Spleen (tissue), 11 donors: Measurements from ENCODE around the gene MRC1. TPM values are rescaled to one million over a fixed set of nuclear protein-coding genes. Genes with fewer than 3 reads are reported as not detected.

Source experiments
- DNase-seq: peaks from one replicate; pipeline ENCODE4 v3.0.0-alpha.2; 2020
- H3K27ac ChIP-seq, 8 donors: fragments of 200-600 bp; sonication (generic) in 7 of 8; 1 replicate in 4 of 8; 2 replicates in 4 of 8; pipeline versions ENCODE4 v1.5.0 to v1.8.0; 2016 to 2021; ENCODE audit warnings: inconsistent platforms in 4 of 8, mild to moderate bottlenecking in 4 of 8, moderate library complexity in 1 of 8
- H3K27me3 ChIP-seq, 7 donors: fragments of 200-600 bp; sonication (generic) in 6 of 7; replicated peaks in 1 of 7; 1 replicate in 4 of 7; 2 replicates in 3 of 7; pipeline versions ENCODE4 v1.5.0 to v1.8.0; 2016 to 2021; ENCODE audit warnings: inconsistent platforms in 3 of 7, mild to moderate bottlenecking in 1 of 7
- H3K36me3 ChIP-seq, 6 donors: fragments of 200-600 bp; sonication (generic) in 5 of 6; 1 replicate in 4 of 6; 2 replicates in 2 of 6; pipeline versions ENCODE4 v1.5.0 to v1.8.0; 2016 to 2021; ENCODE audit warnings: inconsistent platforms in 2 of 6
- H3K4me1 ChIP-seq, 6 donors: fragments of 200-600 bp; sonication (generic) in 5 of 6; 1 replicate in 3 of 6; 2 replicates in 3 of 6; pipeline versions ENCODE4 v1.5.0 to v1.8.0; 2016 to 2021; ENCODE audit warnings: inconsistent platforms in 3 of 6
- H3K4me3 ChIP-seq, 8 donors: fragments of 200-600 bp; sonication (generic) in 7 of 8; 1 replicate in 4 of 8; 2 replicates in 4 of 8; pipeline versions ENCODE4 v1.5.0 to v1.8.0; 2016 to 2021; ENCODE audit warnings: inconsistent platforms in 4 of 8, mild to moderate bottlenecking in 4 of 8, moderate library complexity in 2 of 8
- H3K9me3 ChIP-seq, 8 donors: fragments of 200-600 bp; sonication (generic) in 7 of 8; 1 replicate in 4 of 8; 2 replicates in 4 of 8; pipeline versions ENCODE4 v1.5.0 to v1.8.0; 2016 to 2021; ENCODE audit warnings: inconsistent platforms in 4 of 8
- POLR2A ChIP-seq, 3 donors: fragments of 450-650 bp; IDR thresholded peaks; one replicate each; pipeline ENCODE4 v1.5.1; 2017; ENCODE audit warnings: antibody characterized with exemption in 3 of 3, mild to moderate bottlenecking in 1 of 3
- POLR2AphosphoS5 ChIP-seq, 3 donors: sonication (generic); formaldehyde crosslinking; IDR thresholded peaks; one replicate each; pipeline ENCODE4 v1.5.1; 2017; ENCODE audit warnings: antibody characterized with exemption in 3 of 3
- WGBS, 5 donors: extraction: QIAGEN DNeasy Blood & Tissue Kit in 3 of 5; methylation state at CpG; one replicate each; pipeline versions ENCODE4 v1.1.5 to v1.1.7; 2013 to 2018; 5-methylcytosine and 5-hydroxymethylcytosine counted together
- intact Hi-C: fragments of 100-400 bp; cut with DNase I; formaldehyde crosslinking; loops from one replicate; pipeline ENCODE4 v1.15.0; 2023; ENCODE audit warnings: low total_unique reads
- polyA plus RNA-seq, 3 donors: library from polyadenylated mRNA; stranded (reverse); fragments of 200-250 nt; gene quantifications; one replicate each; pipeline ENCODE4 v1.2.1, GENCODE V29; 2013
- total RNA-seq, 7 donors: library from RNA; depleted of rRNA in 3 of 7; stranded (reverse); fragments of >200 nt in 3 of 7; fragmentation: NEBNext Ultra II Directional in 4 of 7; extraction: Animal tissue kit (Norgen Biotek cat#: 25700) in 4 of 7; gene quantifications; one replicate each; pipeline versions ENCODE4 v1.1.0 to v1.2.1, GENCODE V29; 2016 to 2021
- TF ChIP-seq, protein P1 (sequence below), 11 experiments: fragments of 200-600 bp in 7 of 11; fragments of 450-650 bp in 4 of 11; sonication (generic) in 4 of 11; IDR thresholded peaks in 8 of 11; conservative IDR thresholded peaks in 3 of 11; 1 replicate in 7 of 11; 2 replicates in 4 of 11; pipeline versions ENCODE4 v1.4.0 to v1.8.0; 2016 to 2021; ENCODE audit warnings: antibody characterized with exemption in 11 of 11, inconsistent platforms in 4 of 11, mild to moderate bottlenecking in 1 of 11
- donor health status: healthy with polysubstance abuse.
- donor health status: DM: no; HTN: no; CAD: no; lungs with moderate emphysema.
- donor health status: DM: no; HTN: no; CAD: no.
- donor health status: Bipolar disorder and iron deficiency.
- donor health status: healthy.
- donor health status: DM: no; HTN: no; CAD: no.
- donor health status: DM: yes; HTN: yes; CAD: no.

MRC1 gene
- total and polyA plus RNA-seq, 10 donors: 9.9 to 370 (median 129) TPM

GRCh38 chr10:17814973-17815372 lies 5.8 kb downstream of the MRC1 start:
- Histone ChIP-seq H3K9me3 (no peaks in the 10 kb centered on the region), H3K27ac (peak overlapping the region in 7 of 8 donors; percentile 54 to 82 (median 66)), H3K27me3 (peaks cover 0 to 11% (median 0%) of the 10 kb centered on the region in 7 donors), H3K4me1 (peaks cover 0 to 68% (median 11%) of the 10 kb centered on the region in 6 donors), H3K4me3 (peak overlapping the region in 2 of 8 donors; percentile 10 to 41), H3K36me3 (no peaks in the 10 kb centered on the region)
- 39 to 58% (median 49%) methylated on average over 5 of the region's 5 CpGs for WGBS, 5 donors
- intact Hi-C loops: no loop called here
- DNase-seq: no peak
- TF ChIP-seq, protein P1, sequence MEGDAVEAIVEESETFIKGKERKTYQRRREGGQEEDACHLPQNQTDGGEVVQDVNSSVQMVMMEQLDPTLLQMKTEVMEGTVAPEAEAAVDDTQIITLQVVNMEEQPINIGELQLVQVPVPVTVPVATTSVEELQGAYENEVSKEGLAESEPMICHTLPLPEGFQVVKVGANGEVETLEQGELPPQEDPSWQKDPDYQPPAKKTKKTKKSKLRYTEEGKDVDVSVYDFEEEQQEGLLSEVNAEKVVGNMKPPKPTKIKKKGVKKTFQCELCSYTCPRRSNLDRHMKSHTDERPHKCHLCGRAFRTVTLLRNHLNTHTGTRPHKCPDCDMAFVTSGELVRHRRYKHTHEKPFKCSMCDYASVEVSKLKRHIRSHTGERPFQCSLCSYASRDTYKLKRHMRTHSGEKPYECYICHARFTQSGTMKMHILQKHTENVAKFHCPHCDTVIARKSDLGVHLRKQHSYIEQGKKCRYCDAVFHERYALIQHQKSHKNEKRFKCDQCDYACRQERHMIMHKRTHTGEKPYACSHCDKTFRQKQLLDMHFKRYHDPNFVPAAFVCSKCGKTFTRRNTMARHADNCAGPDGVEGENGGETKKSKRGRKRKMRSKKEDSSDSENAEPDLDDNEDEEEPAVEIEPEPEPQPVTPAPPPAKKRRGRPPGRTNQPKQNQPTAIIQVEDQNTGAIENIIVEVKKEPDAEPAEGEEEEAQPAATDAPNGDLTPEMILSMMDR (IDR thresholded peaks at IDR 0.05 in 8 of 11, conservative IDR thresholded peaks at IDR 0.05 in 3 of 11): no peak
- no peak for TF ChIP-seq POLR2A (IDR thresholded peaks at IDR 0.05)
- no peak for TF ChIP-seq POLR2AphosphoS5 (IDR thresholded peaks at IDR 0.05)

GRCh38 chr10:17816199-17816598 lies 7.1 kb downstream of the MRC1 start:
- peak overlapping the region in 7 of 8 donors; percentile 11 to 82 (median 66) for H3K27ac ChIP-seq
- H3K27me3 ChIP-seq: peaks cover 0 to 11% (median 0%) of the 10 kb centered on the region in 7 donors
- peaks cover 0 to 73% (median 11%) of the 10 kb centered on the region in 6 donors for H3K4me1 ChIP-seq
- no peaks in the 10 kb centered on the region for H3K9me3 ChIP-seq
- TF ChIP-seq POLR2A (IDR thresholded peaks at IDR 0.05): no peak
- no peak for TF ChIP-seq POLR2AphosphoS5 (IDR thresholded peaks at IDR 0.05)
- DNase-seq: no peak
- no peaks in the 10 kb centered on the region for H3K36me3 ChIP-seq
- 63 to 73% (median 67%) methylated on average over 7 of the region's 7 CpGs for WGBS, 5 donors
- H3K4me3 ChIP-seq: no peak overlapping the region
- intact Hi-C loops: no loop called here

DNA sequence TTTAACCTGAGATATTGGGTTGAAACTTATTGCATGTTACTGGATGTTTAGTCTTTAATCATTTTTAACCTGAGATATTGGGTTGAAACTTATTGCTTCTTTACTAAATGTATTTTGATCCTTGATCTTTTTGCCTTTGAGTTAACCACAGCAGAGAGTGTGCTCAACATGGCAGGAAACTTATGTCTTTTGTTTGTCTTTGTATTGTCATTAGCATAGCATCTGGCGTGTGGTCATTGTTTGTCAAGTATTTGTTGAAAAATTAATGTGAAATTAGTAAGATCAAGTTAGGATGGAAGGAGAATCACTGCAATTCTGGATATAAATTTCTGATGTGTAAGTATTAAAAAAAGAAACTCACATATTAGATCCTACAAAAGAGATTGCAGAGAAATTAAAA lies 8.2 kb downstream of the MRC1 start:
- Histone ChIP-seq H3K27me3 (peaks cover 0 to 11% (median 0%) of the 10 kb centered on the region in 7 donors), H3K4me3 (no peak overlapping the region), H3K27ac (peak overlapping the region in 6 of 8 donors; percentile 1 to 82 (median 46)), H3K4me1 (peaks cover 0 to 76% (median 14%) of the 10 kb centered on the region in 6 donors), H3K36me3 (no peaks in the 10 kb centered on the region), H3K9me3 (no peaks in the 10 kb centered on the region)
- WGBS, 5 donors: 58 to 71% (median 62%) methylated on average over 1 of the region's 1 CpG
- no peak for DNase-seq
- TF ChIP-seq, protein P1 (IDR thresholded peaks at IDR 0.05 in 8 of 11, conservative IDR thresholded peaks at IDR 0.05 in 3 of 11): no peak
- TF ChIP-seq POLR2AphosphoS5 (IDR thresholded peaks at IDR 0.05) (no peak), POLR2A (IDR thresholded peaks at IDR 0.05) (no peak)
- intact Hi-C loops: no loop called here

GRCh38 chr10:17817790-17818189 lies 8.6 kb downstream of the MRC1 start:
- Histone ChIP-seq H3K9me3 (no peaks in the 10 kb centered on the region), H3K4me1 (peaks cover 0 to 79% (median 14%) of the 10 kb centered on the region in 6 donors), H3K4me3 (no peak overlapping the region), H3K27ac (peak overlapping the region in 4 of 8 donors; percentile 1 to 82 (median 44)), H3K36me3 (no peaks in the 10 kb centered on the region), H3K27me3 (peaks cover 0 to 8% (median 0%) of the 10 kb centered on the region in 7 donors)
- TF ChIP-seq POLR2AphosphoS5 (IDR thresholded peaks at IDR 0.05): no peak
- no peak for TF ChIP-seq POLR2A (IDR thresholded peaks at IDR 0.05)
- TF ChIP-seq, protein P1 (IDR thresholded peaks at IDR 0.05 in 8 of 11, conservative IDR thresholded peaks at IDR 0.05 in 3 of 11): no peak
- WGBS, 5 donors: 50 to 76% (median 68%) methylated on average over 3 of the region's 3 CpGs
- no peak for DNase-seq
- intact Hi-C loops: no loop called here
